GM23248 (cell line): ENCODE measurements around the gene POU2AF1. TPM values are rescaled to one million over a fixed set of nuclear protein-coding genes. Genes with fewer than 3 reads are reported as not detected.

Experiments
- DNase-seq: peaks from one replicate; pipeline ENCODE4 v3.0.0-alpha.2; 2015
- H2AFZ ChIP-seq: fragments of 200-600 bp; sonication (generic); 2 replicates; pipeline ENCODE4 v1.6.1; 2016; ENCODE audit warnings: antibody characterized with exemption
- H3F3A ChIP-seq: fragments of 200-600 bp; sonication (generic); 2 replicates; pipeline ENCODE4 v1.6.1; 2016; ENCODE audit warnings: mild to moderate bottlenecking, antibody characterized with exemption, mixed run types; ENCODE audit not compliant: insufficient read depth
- H3K27ac ChIP-seq: fragments of 200-600 bp; sonication (generic); 2 replicates; pipeline ENCODE4 v1.5.1; 2016; ENCODE audit warnings: mild to moderate bottlenecking
- H3K27me3 ChIP-seq: fragments of 200-600 bp; sonication (generic); replicated peaks from 2 replicates; pipeline ENCODE4 v1.6.1; 2016; ENCODE audit warnings: mild to moderate bottlenecking; ENCODE audit not compliant: insufficient read depth
- H3K36me3 ChIP-seq: fragments of 200-600 bp; sonication (generic); 2 replicates; pipeline ENCODE4 v1.6.1; 2016; ENCODE audit warnings: low read depth, mild to moderate bottlenecking
- H3K4me1 ChIP-seq: fragments of 200-600 bp; sonication (generic); 2 replicates; pipeline ENCODE4 v1.6.1; 2016; ENCODE audit warnings: mild to moderate bottlenecking; ENCODE audit not compliant: insufficient read depth
- H3K4me2 ChIP-seq: fragments of 200-600 bp; sonication (generic); one replicate; pipeline ENCODE4 v1.6.1; 2016; ENCODE audit warnings: mild to moderate bottlenecking; ENCODE audit not compliant: unreplicated experiment
- H3K4me3 ChIP-seq: fragments of 200-600 bp; sonication (generic); 2 replicates; pipeline ENCODE4 v1.5.1; 2016; ENCODE audit warnings: mild to moderate bottlenecking
- H3K79me2 ChIP-seq: fragments of 200-600 bp; sonication (generic); 2 replicates; pipeline ENCODE4 v1.6.1; 2016; ENCODE audit warnings: mild to moderate bottlenecking; ENCODE audit not compliant: insufficient read depth
- H3K9ac ChIP-seq: fragments of 200-600 bp; sonication (generic); 2 replicates; pipeline ENCODE4 v1.6.1; 2016; ENCODE audit warnings: mild to moderate bottlenecking
- H3K9me2 ChIP-seq: fragments of 200-600 bp; sonication (generic); 2 replicates; pipeline ENCODE4 v1.6.1; 2016; ENCODE audit warnings: mixed run types, mild to moderate bottlenecking, moderate library complexity; ENCODE audit not compliant: insufficient read depth
- H3K9me3 ChIP-seq: fragments of 200-600 bp; sonication (generic); one replicate; pipeline ENCODE4 v1.6.1; 2017; ENCODE audit warnings: low read depth
- H4K20me1 ChIP-seq: fragments of 200-600 bp; sonication (generic); 2 replicates; pipeline ENCODE4 v1.6.0; 2016; ENCODE audit not compliant: insufficient read depth
- EZH2 ChIP-seq: fragments of 200-600 bp; sonication (generic); IDR thresholded peaks from 2 replicates; pipeline ENCODE4 v1.6.1; 2018; ENCODE audit warnings: antibody characterized with exemption, mild to moderate bottlenecking; ENCODE audit not compliant: insufficient read depth, poor library complexity, severe bottlenecking
- EZH2phosphoT487 ChIP-seq: fragments of 200-600 bp; sonication (generic); IDR thresholded peaks from 2 replicates; pipeline ENCODE4 v1.6.1; 2018; ENCODE audit warnings: antibody characterized with exemption, moderate library complexity, mild to moderate bottlenecking, low read depth; ENCODE audit not compliant: insufficient read depth
- WGBS, 2 experiments: methylation state at CpG; one replicate each; pipeline ENCODE4 v1.1.6; 2015 to 2017; ENCODE audit warnings: low lambda C conversion rate in 2 of 2, low coverage in 1 of 2; ENCODE audit errors: missing lambda C conversion rate in 2 of 2; 5-methylcytosine and 5-hydroxymethylcytosine counted together
- in situ Hi-C: fragments of 300-500 bp; cut with MboI; formaldehyde crosslinking; loops from 2 replicates; pipeline ENCODE4 v1.15.0; 2020
- polyA plus RNA-seq: library from polyadenylated mRNA; unstranded; fragments of >200 nt; fragmentation: Nextera tagmentation; extraction: Ambion mirVana; gene quantifications from 2 replicates; pipeline ENCODE4 v1.2.1, GENCODE V29; 2016
- total RNA-seq: library from RNA; depleted of rRNA; stranded (reverse); fragments of >200 nt; shearing (Covaris generic); gene quantifications from 2 replicates; pipeline ENCODE4 v1.2.3, GENCODE V29; 2014

POU2AF1 gene
- total and polyA plus RNA-seq, 2 experiments from 2014 or later: 0.11 to 0.16 TPM

- no peaks in the 10 kb centered on the region for H3K9me3 ChIP-seq
- peaks cover 31% of the 10 kb centered on the region for H3K27me3 ChIP-seq
- WGBS, 2 experiments: 83 to 94% methylated on average over 1 of the region's 1 CpG
- no peak overlapping the region for H2AFZ ChIP-seq
- in situ Hi-C loops: no loop called here
- H3K9me2 ChIP-seq: no peaks in the 10 kb centered on the region
- H3K4me1 ChIP-seq: 0 out of 2 replicates have a peak, but pooled peaks cover 5% of the 10 kb centered on the region
- H3K4me2 ChIP-seq: no peak overlapping the region
- TF ChIP-seq EZH2: no peak
- TF ChIP-seq EZH2phosphoT487: no peak
- no peaks in the 10 kb centered on the region for H3F3A ChIP-seq
- no peak for DNase-seq
- H3K27ac ChIP-seq: no peak overlapping the region
- no peaks in the 10 kb centered on the region for H3K79me2 ChIP-seq
- H3K9ac ChIP-seq: no peak overlapping the region
- H3K36me3 ChIP-seq: no peaks in the 10 kb centered on the region
- H4K20me1 ChIP-seq: no peaks in the 10 kb centered on the region
- no peak overlapping the region for H3K4me3 ChIP-seq
These were observed 5.5 kb downstream of the POU2AF1 start for GRCh38 chr11:111373590-111373989.

GRCh38 chr11:111372538-111372937 is 6.5 kb downstream of the POU2AF1 start:
- Histone ChIP-seq H3F3A (no peaks in the 10 kb centered on the region), H3K79me2 (no peaks in the 10 kb centered on the region), H3K27ac (no peak overlapping the region), H3K9ac (no peak overlapping the region), H3K9me3 (no peaks in the 10 kb centered on the region), H2AFZ (no peak overlapping the region), H3K4me1 (no peaks in the 10 kb centered on the region), H3K27me3 (peaks cover 38% of the 10 kb centered on the region), H3K4me2 (no peak overlapping the region), H4K20me1 (no peaks in the 10 kb centered on the region), H3K4me3 (no peak overlapping the region), H3K36me3 (no peaks in the 10 kb centered on the region), H3K9me2 (no peaks in the 10 kb centered on the region)
- no peak for TF ChIP-seq EZH2
- TF ChIP-seq EZH2phosphoT487: no peak
- in situ Hi-C loops: no loop called here
- no peak for DNase-seq
- 57 to 64% methylated on average over 2 of the region's 2 CpGs for WGBS, 2 experiments

- H4K20me1 ChIP-seq: no peaks in the 10 kb centered on the region
These were observed 8.0 kb downstream of the POU2AF1 start for GRCh38 chr11:111370902-111371578.

GRCh38 chr11:111370270-111370901 is 8.7 kb downstream of the POU2AF1 start:
- Histone ChIP-seq H3K4me3 (no peak overlapping the region), H3K27ac (no peak overlapping the region), H4K20me1 (no peaks in the 10 kb centered on the region), H3F3A (no peaks in the 10 kb centered on the region), H3K9me2 (no peaks in the 10 kb centered on the region), H3K9me3 (no peaks in the 10 kb centered on the region), H3K4me1 (no peaks in the 10 kb centered on the region), H3K9ac (no peak overlapping the region), H3K4me2 (no peak overlapping the region), H3K36me3 (no peaks in the 10 kb centered on the region), H3K79me2 (no peaks in the 10 kb centered on the region), H2AFZ (no peak overlapping the region), H3K27me3 (peaks cover 47% of the 10 kb centered on the region)
- TF ChIP-seq EZH2 (no peak), EZH2phosphoT487 (no peak)
- in situ Hi-C loops: no loop called here
- DNase-seq: no peak
- WGBS, 2 experiments: 54 to 57% methylated on average over 3 of the region's 3 CpGs

More at GRCh38 chr11:111370902-111371578, 8.0 kb downstream of the POU2AF1 start:
- Histone ChIP-seq H3F3A (no peaks in the 10 kb centered on the region), H3K27ac (no peak overlapping the region), H3K4me3 (no peak overlapping the region), H3K9ac (no peak overlapping the region), H3K4me1 (no peaks in the 10 kb centered on the region), H3K9me3 (no peaks in the 10 kb centered on the region), H3K27me3 (peaks cover 40% of the 10 kb centered on the region), H3K4me2 (no peak overlapping the region), H3K36me3 (no peaks in the 10 kb centered on the region), H3K9me2 (no peaks in the 10 kb centered on the region), H3K79me2 (no peaks in the 10 kb centered on the region), H2AFZ (no peak overlapping the region)
- TF ChIP-seq EZH2 (no peak), EZH2phosphoT487 (no peak)
- WGBS, 2 experiments: 67 to 68% methylated on average over 7 of the region's 7 CpGs
- in situ Hi-C loops: no loop called here
- no peak for DNase-seq
